GM19043 (cell line): Measurements from ENCODE around the gene WASF3.

ENCODE experiments used
- ATAC-seq: cut with Tn5 transposase; IDR thresholded peaks from one replicate; pipeline ENCODE4 v1.9.1; 2021; ENCODE audit warnings: low read depth; ENCODE audit not compliant: unreplicated experiment

Gene WASF3

GRCh38 chr13:26541678-26542568 is 15.6 kb upstream of the WASF3 start:
- ATAC-seq: no peak

GRCh38 chr13:26544707-26545106 is 12.8 kb upstream of the WASF3 start:
- no peak for ATAC-seq

- ATAC-seq: no peak
These were observed 9.2 kb upstream of the WASF3 start for GRCh38 chr13:26548205-26548765.

- ATAC-seq: no peak
These were observed 7.8 kb upstream of the WASF3 start for GRCh38 chr13:26549713-26550112.

- ATAC-seq: no peak
These were observed 6.1 kb upstream of the WASF3 start for GRCh38 chr13:26551255-26551860.

DNA sequence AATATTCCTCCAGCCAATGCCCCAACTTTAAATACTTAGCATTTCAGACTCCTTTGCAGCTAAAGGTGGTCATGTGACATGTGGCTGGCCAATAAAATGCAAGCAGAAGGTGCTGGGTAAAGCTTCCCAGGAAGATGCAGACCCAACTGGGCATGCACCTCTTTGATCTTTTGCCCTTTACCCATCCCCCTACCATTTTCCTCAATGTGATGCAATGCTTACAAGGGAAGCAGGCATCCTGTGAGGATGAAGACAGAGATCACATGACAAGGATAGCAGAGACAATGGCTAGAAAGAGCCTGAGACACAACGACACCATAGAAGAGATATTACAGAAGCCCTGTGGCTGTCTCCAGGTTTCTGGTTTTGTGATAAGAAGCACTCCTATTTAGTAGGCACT is 2.1 kb upstream of the WASF3 start:
- no peak for ATAC-seq

- no peak for ATAC-seq
These were observed 461 bp upstream of the WASF3 start for GRCh38 chr13:26557051-26557392.

- peak; percentile 10 for ATAC-seq
These were observed 757 bp downstream of the WASF3 start for GRCh38 chr13:26558074-26558805.

GRCh38 chr13:26558987-26559386 is 1.5 kb downstream of the WASF3 start:
- no peak for ATAC-seq

- no peak for ATAC-seq
These were observed 3.0 kb downstream of the WASF3 start for GRCh38 chr13:26560456-26560855.

GRCh38 chr13:26561067-26561466 is 3.6 kb downstream of the WASF3 start:
- ATAC-seq: no peak

GRCh38 chr13:26561651-26562511 is 4.4 kb downstream of the WASF3 start:
- no peak for ATAC-seq

DNA sequence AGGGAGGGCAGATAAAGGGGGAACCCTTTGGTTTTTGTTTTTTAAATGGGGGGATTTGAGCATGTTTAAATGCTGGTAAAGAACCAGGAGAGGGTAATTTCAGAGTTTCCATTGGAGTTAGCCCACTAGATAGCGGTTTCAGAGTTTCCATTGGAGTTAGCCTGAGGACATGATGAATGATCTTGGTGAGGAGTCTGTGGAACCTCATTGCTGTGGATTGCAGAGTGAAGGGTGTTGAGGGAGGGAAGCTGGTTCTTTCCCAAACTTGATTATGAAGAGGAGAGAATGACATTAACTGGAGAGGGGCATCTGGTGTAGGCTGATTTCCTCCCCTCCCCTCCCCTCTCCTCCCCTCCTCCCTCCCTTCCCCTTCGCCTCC is 5.0 kb downstream of the WASF3 start:
- no peak for ATAC-seq

DNA sequence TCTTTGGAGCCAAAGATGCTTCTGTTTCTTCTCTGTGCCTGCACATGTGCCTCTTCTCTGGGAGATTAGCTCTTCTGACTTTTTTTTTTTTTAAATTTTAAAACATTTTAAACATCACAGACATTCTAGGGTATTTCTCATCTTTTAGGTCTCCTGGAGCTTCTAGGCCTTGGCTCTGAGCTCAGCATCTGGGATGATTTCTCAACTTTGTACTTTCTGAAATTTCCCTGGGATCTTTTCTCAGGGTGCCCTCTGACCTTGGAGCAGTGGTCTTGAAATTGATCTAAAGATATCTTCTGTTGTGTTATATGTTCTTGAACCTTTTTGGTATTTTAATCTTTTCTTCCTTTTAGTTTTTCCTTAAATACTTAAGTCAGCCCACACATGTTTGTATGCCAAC is 6.2 kb downstream of the WASF3 start:
- ATAC-seq: no peak

DNA sequence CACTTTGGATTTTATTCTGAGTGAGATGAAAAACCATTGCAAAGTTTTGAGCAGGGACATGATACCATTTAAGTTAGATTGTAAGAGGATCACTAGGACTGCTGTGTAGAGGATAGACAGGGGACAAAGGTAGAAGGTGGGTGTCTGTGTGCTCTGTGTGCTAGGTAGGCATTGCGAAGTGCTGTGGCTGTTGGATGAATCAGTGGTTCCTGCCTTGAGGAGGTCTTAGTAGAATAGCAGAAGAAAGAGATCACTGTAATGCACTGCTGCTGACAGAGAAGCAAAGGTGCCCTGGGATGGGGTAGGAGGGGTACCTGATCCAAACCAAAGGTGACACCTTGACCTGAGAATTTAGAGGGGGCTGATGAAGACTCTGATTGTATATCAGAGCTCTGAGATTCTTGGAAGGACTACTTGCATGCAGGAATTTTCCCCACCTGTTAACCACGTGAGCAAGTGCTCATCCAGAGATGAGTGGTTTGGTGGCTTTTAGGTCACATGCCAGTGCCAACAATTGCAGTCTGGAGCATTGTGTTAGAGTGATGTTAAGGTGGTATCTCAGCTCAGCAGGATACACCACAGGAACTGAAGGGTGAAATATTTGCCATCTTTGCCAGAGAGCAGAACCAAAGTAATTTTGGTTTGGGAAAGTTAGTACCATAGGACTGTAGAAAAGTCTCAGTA is 10.8 kb downstream of the WASF3 start:
- no peak for ATAC-seq

- no peak for ATAC-seq
These were observed 14.0 kb downstream of the WASF3 start for GRCh38 chr13:26571518-26571917.

- no peak for ATAC-seq
These were observed 17.8 kb downstream of the WASF3 start for GRCh38 chr13:26575244-26575643.

GRCh38 chr13:26579580-26579979 is 22.1 kb downstream of the WASF3 start:
- no peak for ATAC-seq

DNA sequence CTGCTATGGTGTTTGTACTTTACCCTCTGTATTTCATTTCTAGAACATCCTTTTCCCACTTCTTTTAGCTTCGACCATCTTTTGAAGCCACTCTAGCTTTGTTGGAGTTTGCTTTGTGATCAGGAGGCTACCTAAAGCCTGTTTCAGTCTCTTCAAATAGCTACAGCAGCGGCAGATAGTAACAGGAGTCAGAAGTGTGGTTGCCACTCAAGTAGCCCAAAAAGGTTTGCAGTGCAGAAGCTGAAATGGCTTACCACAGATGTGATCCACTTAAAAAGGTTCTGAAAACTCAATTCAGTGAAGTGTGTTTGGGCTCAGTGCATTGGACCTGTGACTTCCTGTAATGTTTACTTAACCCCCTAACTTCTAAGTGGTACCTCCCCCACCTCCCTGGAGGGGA is 26.2 kb downstream of the WASF3 start:
- no peak for ATAC-seq

- ATAC-seq: no peak
These were observed 27.2 kb downstream of the WASF3 start for GRCh38 chr13:26584713-26585112.
